Measurements from ENCODE around the gene RNU4-1.

The RNU4-1 gene

GRCh38 chr12:120331390-120331789, 38.4 kb upstream of the RNU4-1 start:
- ATAC-seq = no peak
- TF ChIP-seq ZNF70 (CRISPR knock-in tag; IDR thresholded peaks at IDR 0.05) (no peak), ZNF8 (CRISPR knock-in tag; IDR thresholded peaks at IDR 0.05) (no peak), ISL1 (CRISPR knock-in tag; IDR thresholded peaks at IDR 0.05) (no peak), ZC3H10 (CRISPR knock-in tag; IDR thresholded peaks at IDR 0.05) (no peak), SNAI2 (CRISPR knock-in tag; IDR thresholded peaks at IDR 0.05) (no peak), TSHZ2 (CRISPR knock-in tag; IDR thresholded peaks at IDR 0.05) (no peak), BACH2 (CRISPR knock-in tag; IDR thresholded peaks at IDR 0.05; ENCODE audit: borderline replicate concordance) (no peak), TCF4 (CRISPR knock-in tag; IDR thresholded peaks at IDR 0.05; ENCODE audit: borderline replicate concordance) (no peak), ZNF565 (CRISPR knock-in tag; conservative IDR thresholded peaks at IDR 0.05; ENCODE audit: low read depth) (no peak), CSDC2 (CRISPR knock-in tag; IDR thresholded peaks at IDR 0.05) (no peak), OSR1 (CRISPR knock-in tag; IDR thresholded peaks at IDR 0.05) (no peak), PATZ1 (CRISPR knock-in tag; IDR thresholded peaks at IDR 0.05; ENCODE audit: borderline replicate concordance) (no peak), TOX (CRISPR knock-in tag; IDR thresholded peaks at IDR 0.05; ENCODE audit: borderline replicate concordance) (no peak), PPARA (CRISPR knock-in tag; IDR thresholded peaks at IDR 0.05; ENCODE audit: borderline replicate concordance) (no peak), ARNTL (CRISPR knock-in tag; IDR thresholded peaks at IDR 0.05; ENCODE audit: borderline replicate concordance, low read depth) (no peak), ZFP3 (CRISPR knock-in tag; IDR thresholded peaks at IDR 0.05) (no peak), CSRNP3 (CRISPR knock-in tag; IDR thresholded peaks at IDR 0.05) (no peak), RARB (CRISPR knock-in tag; IDR thresholded peaks at IDR 0.05) (no peak), GLIS3 (CRISPR knock-in tag; IDR thresholded peaks at IDR 0.05) (no peak)

GRCh38 chr12:120328228-120328627, 35.2 kb upstream of the RNU4-1 start:
- no peak for TF ChIP-seq OSR1 (CRISPR knock-in tag; IDR thresholded peaks at IDR 0.05)
- TF ChIP-seq ISL1 (CRISPR knock-in tag; IDR thresholded peaks at IDR 0.05) = no peak
- ATAC-seq = no peak

- no peak for ATAC-seq
- TF ChIP-seq PATZ1 (CRISPR knock-in tag; IDR thresholded peaks at IDR 0.05; ENCODE audit: borderline replicate concordance) = no peak
- no peak for TF ChIP-seq TSHZ2 (CRISPR knock-in tag; IDR thresholded peaks at IDR 0.05)
- TF ChIP-seq PPARA (CRISPR knock-in tag; IDR thresholded peaks at IDR 0.05; ENCODE audit: borderline replicate concordance) = no peak
- TF ChIP-seq CSRNP3 (CRISPR knock-in tag; IDR thresholded peaks at IDR 0.05) = no peak
- TF ChIP-seq ZFP30 (CRISPR knock-in tag; IDR thresholded peaks at IDR 0.05) = no peak
- TF ChIP-seq TCF4 (CRISPR knock-in tag; IDR thresholded peaks at IDR 0.05; ENCODE audit: borderline replicate concordance) = no peak
- TF ChIP-seq RARB (CRISPR knock-in tag; IDR thresholded peaks at IDR 0.05) = no peak
- TF ChIP-seq ZFP3 (CRISPR knock-in tag; IDR thresholded peaks at IDR 0.05) = no peak
- no peak for TF ChIP-seq GLIS3 (CRISPR knock-in tag; IDR thresholded peaks at IDR 0.05)
- TF ChIP-seq CSDC2 (CRISPR knock-in tag; IDR thresholded peaks at IDR 0.05) = no peak
- no peak for TF ChIP-seq OSR1 (CRISPR knock-in tag; IDR thresholded peaks at IDR 0.05)
- no peak for TF ChIP-seq ZC3H10 (CRISPR knock-in tag; IDR thresholded peaks at IDR 0.05)
- TF ChIP-seq POU6F1 (CRISPR knock-in tag; IDR thresholded peaks at IDR 0.05; ENCODE audit: borderline replicate concordance, low read depth) = no peak
These were observed 34.6 kb upstream of the RNU4-1 start, which contains the start of gene PLA2G1B for GRCh38 chr12:120327593-120327992. Gene PLA2G1B (minus strand): TSS chr12:120327779. CDS start chr12:120327753, 26 bp downstream.

Measured in SK-N-SH treated with all-trans-retinoic acid at 6 μM for 48 hours (cell line).